DND-41 (cell line): Measurements from ENCODE around the gene KRT82.

ENCODE experiments used
- ATAC-seq: fragments of 200-7000 bp; cut with Tn5 transposase; 3 replicates; pipeline ENCODE4 v1.9.1; 2021; ENCODE audit warnings: low read depth; ENCODE audit not compliant: insufficient read depth
- DNase-seq: peaks from one replicate; pipeline ENCODE4 v3.0.0-alpha.2; 2020
- H2AFZ ChIP-seq: 2 replicates; pipeline ENCODE4 v1.6.0; 2012; ENCODE audit warnings: low read depth, low read length
- H3K27ac ChIP-seq: 2 replicates; pipeline ENCODE4 v1.5.1; 2012; ENCODE audit warnings: low read length, inconsistent platforms
- H3K27me3 ChIP-seq: fragments of 200-600 bp; sonication (generic); 2 replicates; pipeline ENCODE4 v1.6.0; 2012; ENCODE audit warnings: low read length, mild to moderate bottlenecking, inconsistent platforms; ENCODE audit not compliant: insufficient read depth, poor library complexity
- H3K36me3 ChIP-seq: 2 replicates; pipeline ENCODE4 v1.5.1; 2012; ENCODE audit warnings: low read length, inconsistent platforms; ENCODE audit not compliant: insufficient read depth
- H3K4me1 ChIP-seq: 2 replicates; pipeline ENCODE4 v1.5.1; 2012; ENCODE audit warnings: mild to moderate bottlenecking, low read length; ENCODE audit not compliant: insufficient read depth
- H3K4me2 ChIP-seq: 2 replicates; pipeline ENCODE4 v1.6.0; 2012; ENCODE audit warnings: mild to moderate bottlenecking, moderate library complexity, low read length, inconsistent platforms; ENCODE audit not compliant: insufficient read depth
- H3K4me3 ChIP-seq, 2 experiments: fragments of 200-600 bp in 1 of 2; shearing (Covaris generic) in 1 of 2; 2 replicates each; pipeline ENCODE4 v1.5.1; 2012 to 2016; ENCODE audit warnings: inconsistent platforms in 2 of 2, low read length in 2 of 2, mild to moderate bottlenecking in 2 of 2, low read depth in 1 of 2, moderate library complexity in 1 of 2
- H3K79me2 ChIP-seq: 2 replicates; pipeline ENCODE4 v1.6.0; 2012; ENCODE audit warnings: low read length, inconsistent platforms; ENCODE audit not compliant: insufficient read depth
- H3K9ac ChIP-seq: 2 replicates; pipeline ENCODE4 v1.6.0; 2012; ENCODE audit warnings: low read depth, mild to moderate bottlenecking, inconsistent platforms, low read length, moderate library complexity
- H3K9me3 ChIP-seq: 2 replicates; pipeline ENCODE4 v1.5.1; 2012; ENCODE audit warnings: low read length, moderate library complexity, mild to moderate bottlenecking, inconsistent platforms; ENCODE audit not compliant: insufficient read depth, severe bottlenecking
- H4K20me1 ChIP-seq: 2 replicates; pipeline ENCODE4 v1.6.0; 2012; ENCODE audit warnings: low read length; ENCODE audit not compliant: insufficient read depth
- CTCF ChIP-seq: IDR thresholded peaks from 2 replicates; pipeline ENCODE4 v1.5.1; 2012; ENCODE audit warnings: borderline replicate concordance, low read length, moderate library complexity, mild to moderate bottlenecking; ENCODE audit not compliant: poor library complexity, severe bottlenecking; ENCODE audit errors: extremely low read depth
- EZH2 ChIP-seq: IDR thresholded peaks from 3 replicates; pipeline ENCODE4 v1.6.1; 2012; ENCODE audit warnings: borderline replicate concordance, low read depth, mild to moderate bottlenecking, moderate library complexity, low read length, inconsistent platforms; ENCODE audit not compliant: severe bottlenecking

Gene KRT82

GRCh38 chr12:52402377-52402776 lies 3.8 kb downstream of the KRT82 start:
- H3K27me3 ChIP-seq = peaks cover 6% of the 10 kb centered on the region
- peaks cover 4% of the 10 kb centered on the region; the same call in 1 of the 2 replicates for H4K20me1 ChIP-seq
- H3K4me2 ChIP-seq = no peak overlapping the region
- no peaks in the 10 kb centered on the region for H3K4me1 ChIP-seq
- H3K79me2 ChIP-seq = no peaks in the 10 kb centered on the region
- ATAC-seq (no peak), DNase-seq (no peak)
- H3K27ac ChIP-seq = no peak overlapping the region
- no peak overlapping the region for H3K4me3 ChIP-seq
- no peak for TF ChIP-seq CTCF
- TF ChIP-seq EZH2 = no peak
- no peaks in the 10 kb centered on the region for H3K9me3 ChIP-seq
- no peak overlapping the region for H3K9ac ChIP-seq
- H2AFZ ChIP-seq = no peak overlapping the region
- H3K36me3 ChIP-seq = no peaks in the 10 kb centered on the region

GRCh38 chr12:52401926-52402325 lies 4.2 kb downstream of the KRT82 start:
- H3K79me2 ChIP-seq = no peaks in the 10 kb centered on the region
- DNase-seq (no peak), ATAC-seq (no peak)
- H3K27ac ChIP-seq = no peak overlapping the region
- H3K36me3 ChIP-seq = no peaks in the 10 kb centered on the region
- H3K4me1 ChIP-seq = no peaks in the 10 kb centered on the region
- no peak overlapping the region for H3K4me2 ChIP-seq
- H3K27me3 ChIP-seq = peaks cover 6% of the 10 kb centered on the region
- H3K9ac ChIP-seq = no peak overlapping the region
- TF ChIP-seq EZH2 (no peak), CTCF (no peak)
- no peak overlapping the region for H3K4me3 ChIP-seq
- H3K9me3 ChIP-seq = no peaks in the 10 kb centered on the region
- peaks cover 4% of the 10 kb centered on the region; the same call in 1 of the 2 replicates for H4K20me1 ChIP-seq
- no peak overlapping the region for H2AFZ ChIP-seq

- Histone ChIP-seq H3K27ac (no peak overlapping the region), H3K4me3 (no peak overlapping the region), H3K79me2 (no peaks in the 10 kb centered on the region), H3K36me3 (no peaks in the 10 kb centered on the region), H3K4me1 (no peaks in the 10 kb centered on the region), H3K9me3 (no peaks in the 10 kb centered on the region), H3K27me3 (peaks cover 6% of the 10 kb centered on the region), H2AFZ (no peak overlapping the region), H3K4me2 (no peak overlapping the region), H3K9ac (no peak overlapping the region), H4K20me1 (peaks cover 4% of the 10 kb centered on the region; the same call in 1 of the 2 replicates)
- TF ChIP-seq EZH2 = no peak
- TF ChIP-seq CTCF = no peak
- ATAC-seq (no peak), DNase-seq (no peak)
These were observed 4.6 kb downstream of the KRT82 start for GRCh38 chr12:52401526-52401925.

- no peak overlapping the region for H3K4me2 ChIP-seq
- no peak overlapping the region for H3K9ac ChIP-seq
- H3K27me3 ChIP-seq = peaks cover 6% of the 10 kb centered on the region
- no peaks in the 10 kb centered on the region for H3K36me3 ChIP-seq
- no peak overlapping the region for H3K4me3 ChIP-seq
- H3K79me2 ChIP-seq = no peaks in the 10 kb centered on the region
- no peaks in the 10 kb centered on the region for H3K9me3 ChIP-seq
- H3K27ac ChIP-seq = no peak overlapping the region
- H4K20me1 ChIP-seq = peaks cover 4% of the 10 kb centered on the region; the same call in 1 of the 2 replicates
- TF ChIP-seq EZH2 = no peak
- H3K4me1 ChIP-seq = no peaks in the 10 kb centered on the region
- no peak for DNase-seq
- no peak overlapping the region for H2AFZ ChIP-seq
- no peak for ATAC-seq
These were observed 5.2 kb downstream of the KRT82 start for GRCh38 chr12:52400906-52401305.
